ENCODE data around the gene SGK2.

SGK2 gene

GRCh38 chr20:43558412-43559146, at the start of gene SGK2:
TSS of gene SGK2 (plus strand) at chr20:43559027. CDS start at chr20:43566496, 7,469 bp downstream.
- no peak for DNase-seq

- no peak for DNase-seq
Observed at GRCh38 chr20:43511879-43512278, 46.9 kb upstream of the SGK2 start.

GRCh38 chr20:43513372-43513930, 45.4 kb upstream of the SGK2 start:
- DNase-seq = no peak

GRCh38 chr20:43513931-43514647, 44.7 kb upstream of the SGK2 start:
- peak; percentile 75 to 82 for DNase-seq

- no peak for DNase-seq
Observed at GRCh38 chr20:43514648-43514999, 44.2 kb upstream of the SGK2 start.

GRCh38 chr20:43515628-43516027, 43.2 kb upstream of the SGK2 start:
- DNase-seq = no peak

- no peak for DNase-seq
Observed at GRCh38 chr20:43516251-43516824, 42.5 kb upstream of the SGK2 start.

GRCh38 chr20:43520074-43520630, 38.7 kb upstream of the SGK2 start:
- DNase-seq = no peak

GRCh38 chr20:43525021-43525420, 33.8 kb upstream of the SGK2 start:
- DNase-seq = no peak

GRCh38 chr20:43528258-43528875, 30.5 kb upstream of the SGK2 start:
- no peak for DNase-seq

GRCh38 chr20:43529051-43529450, 29.8 kb upstream of the SGK2 start:
- no peak for DNase-seq

- no peak for DNase-seq
Observed at GRCh38 chr20:43529457-43530153, 29.2 kb upstream of the SGK2 start.

- DNase-seq = no peak
Observed at GRCh38 chr20:43530321-43531090, 28.3 kb upstream of the SGK2 start.

GRCh38 chr20:43531091-43531443, 27.8 kb upstream of the SGK2 start:
- no peak for DNase-seq

- DNase-seq = no peak
Observed at GRCh38 chr20:43532416-43533055, 26.3 kb upstream of the SGK2 start.

- DNase-seq = no peak
Observed at GRCh38 chr20:43533060-43533459, 25.8 kb upstream of the SGK2 start.

GRCh38 chr20:43534016-43534415, 24.8 kb upstream of the SGK2 start:
- DNase-seq = no peak

- DNase-seq = no peak
Observed at GRCh38 chr20:43534791-43535350, 24.0 kb upstream of the SGK2 start.

GRCh38 chr20:43535370-43536004, 23.3 kb upstream of the SGK2 start:
- DNase-seq = no peak
